Activated naive CD8-positive, alpha-beta T cell treated with anti-CD3 and anti-CD28 coated beads, Interleukin-2, amount 50 U/mL, for 16 hours (primary cell): ENCODE measurements around the gene DBNDD2.

Source experiments
- DNase-seq: peaks from one replicate; pipeline ENCODE4 v3.0.0-alpha.2; 2020; ENCODE audit warnings: low read depth, low spot score

Gene DBNDD2

DNA sequence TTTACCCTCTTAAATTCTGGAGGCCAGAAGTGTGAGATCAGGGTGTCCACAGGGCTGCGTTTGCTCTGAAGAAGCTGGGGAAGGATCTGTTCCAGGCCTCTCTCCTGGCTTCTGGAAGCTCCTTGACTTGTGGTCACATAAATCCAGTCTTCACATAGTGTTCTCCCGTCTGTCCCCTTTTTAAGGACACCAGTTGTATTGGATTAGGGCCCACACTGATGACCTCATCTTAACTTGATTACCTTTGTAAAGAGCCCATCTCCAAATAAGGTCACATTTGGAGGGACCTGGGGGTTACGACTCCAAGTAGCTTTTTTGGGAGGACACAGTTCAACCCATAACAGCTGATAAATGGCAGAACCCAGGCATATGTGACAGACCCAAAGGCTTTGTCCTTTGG lies 41.4 kb downstream of the DBNDD2 start:
- no peak for DNase-seq

DNA sequence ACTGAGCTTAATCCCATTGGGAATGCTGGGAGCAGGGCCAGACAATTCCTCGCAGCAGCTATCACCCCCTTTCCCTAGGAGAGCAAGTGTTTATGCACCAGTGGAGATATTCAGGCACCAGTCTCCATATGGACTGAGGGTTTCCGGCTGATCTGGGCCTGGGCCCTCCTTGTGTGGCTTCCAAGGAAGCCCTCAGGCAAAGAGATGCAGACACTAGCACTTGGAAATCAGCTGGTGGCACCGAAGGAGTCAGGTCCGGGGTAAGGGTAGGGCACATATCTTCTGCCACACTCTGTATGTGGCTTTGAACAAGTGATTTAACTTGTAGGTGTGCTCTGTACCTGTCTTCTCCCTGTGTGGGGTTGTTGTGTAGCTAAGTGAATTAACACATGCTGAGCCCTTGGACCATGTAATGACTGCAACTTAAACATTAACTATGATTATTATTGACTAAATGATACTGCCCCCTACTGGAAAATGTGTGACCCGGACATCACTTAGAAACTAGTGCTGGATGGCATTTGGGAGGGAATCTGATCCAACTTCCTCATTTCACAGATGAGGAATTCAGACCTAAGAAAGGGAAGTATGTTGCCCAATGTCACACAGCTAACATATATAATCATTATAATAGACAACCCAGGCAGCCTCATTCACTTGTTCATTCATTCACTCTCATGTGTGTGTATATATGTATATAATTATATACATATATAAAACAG lies 42.2 kb downstream of the DBNDD2 start:
- no peak for DNase-seq

DNA sequence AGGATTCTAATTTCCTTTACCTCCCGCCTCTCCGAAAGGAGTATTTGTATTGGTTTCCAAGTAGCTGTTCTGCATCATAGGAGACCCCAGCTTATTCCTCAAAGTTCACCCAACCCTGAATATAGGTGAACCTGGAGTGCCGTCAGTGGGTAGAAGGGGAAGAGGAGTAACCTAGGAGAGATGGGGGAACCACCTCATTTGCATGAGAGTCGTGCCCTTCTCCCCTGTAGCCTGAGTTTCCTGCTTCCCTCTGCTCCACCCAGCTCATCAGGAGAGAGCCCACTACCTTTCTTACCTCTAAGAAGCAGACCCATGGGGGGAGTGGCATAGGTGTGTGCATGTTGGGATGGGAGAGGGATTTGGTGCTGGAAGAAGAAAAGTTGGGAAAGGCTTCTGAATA lies 44.1 kb downstream of the DBNDD2 start:
- DNase-seq = no peak

DNA sequence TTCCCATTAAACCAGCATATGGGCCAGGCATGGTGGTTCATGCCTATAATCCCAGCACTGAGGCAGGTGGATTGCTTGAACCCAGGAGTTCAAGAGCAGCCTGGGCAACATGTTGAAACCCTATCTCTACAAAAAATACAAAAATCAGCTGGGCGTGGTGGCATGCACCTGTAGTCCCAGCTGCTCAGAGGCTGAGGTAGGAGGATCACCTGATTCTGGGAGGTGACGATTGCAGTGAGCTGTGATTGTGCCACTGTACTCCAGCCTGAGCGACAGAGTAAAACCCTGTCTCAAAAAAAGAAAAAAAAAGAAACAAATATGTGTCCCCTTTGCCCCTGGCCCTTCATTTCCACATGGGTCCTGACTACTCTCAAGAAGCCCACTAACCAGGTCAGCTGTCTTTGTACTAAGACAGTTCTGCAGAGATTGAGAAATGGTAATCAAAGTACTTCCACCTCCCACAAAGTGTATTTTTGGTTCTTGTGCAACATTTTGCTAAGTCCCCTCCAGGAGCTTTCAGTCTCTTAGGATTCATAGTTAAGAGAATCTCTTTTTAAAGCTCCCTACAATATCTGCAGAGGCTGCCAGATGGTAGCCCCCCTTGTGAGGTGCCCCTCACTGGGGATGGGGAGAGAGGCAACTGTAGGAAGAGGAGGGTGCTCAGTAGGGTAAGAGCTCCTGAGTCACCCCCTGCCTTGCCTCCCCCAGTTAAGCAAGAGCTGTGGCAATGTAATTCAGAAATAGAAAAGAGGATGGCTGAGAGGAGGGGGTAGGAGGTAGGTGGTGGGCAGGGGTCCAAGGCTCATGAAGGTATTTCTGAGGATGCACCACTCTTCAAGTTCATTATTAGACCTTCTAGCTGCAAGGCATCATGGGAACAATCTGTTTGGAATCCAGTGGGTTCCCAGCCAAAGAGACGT lies 44.9 kb downstream of the DBNDD2 start:
- no peak for DNase-seq

DNA sequence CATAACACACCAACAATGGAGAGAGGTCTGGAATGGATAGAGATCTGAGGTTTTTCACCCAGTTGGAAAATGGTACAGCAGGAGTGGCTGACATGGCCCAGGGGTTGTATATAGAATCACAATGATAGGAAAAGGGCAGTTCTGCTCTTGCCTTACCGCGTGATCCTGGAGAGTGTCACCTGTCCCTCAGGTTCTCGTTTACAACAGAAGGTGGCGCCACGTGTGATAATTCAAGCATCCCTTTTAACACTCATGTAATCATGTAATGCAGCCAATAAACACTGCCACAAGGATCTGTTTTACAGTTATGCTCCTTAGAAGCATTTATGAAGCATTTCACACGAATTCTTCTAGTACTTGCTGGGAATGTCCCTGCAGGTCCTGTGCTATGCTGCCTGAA lies 48.5 kb downstream of the DBNDD2 start:
- no peak for DNase-seq

DNA sequence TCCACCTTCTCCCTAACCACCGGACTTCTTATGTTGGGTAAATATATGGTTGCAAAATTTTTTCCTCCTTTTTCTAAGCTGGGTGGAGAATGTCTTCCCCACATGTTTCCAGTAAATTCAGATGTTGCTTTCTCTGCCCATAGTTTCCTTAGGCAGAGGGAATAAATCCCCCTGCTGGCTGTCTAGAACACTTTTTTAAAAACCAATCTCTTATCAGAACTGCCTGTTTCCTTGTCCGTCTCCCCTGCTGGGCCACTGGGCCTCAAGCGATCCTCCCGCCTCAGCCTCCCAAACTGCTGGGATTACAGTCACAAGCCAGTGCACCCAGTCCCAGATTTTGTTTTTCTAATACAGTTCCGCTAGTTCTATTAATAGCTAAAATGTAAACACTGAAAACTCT lies 51.5 kb downstream of the DBNDD2 start:
- DNase-seq = no peak
